Activated CD4-positive, CD25-positive, alpha-beta regulatory T cell (primary cell): ENCODE data around the gene IGSF21.
"Not testable (repeated sequence)": the region's sequence is repeated elsewhere in the genome, so short reads cannot be mapped to it uniquely, and the experiment has no call there.

ENCODE experiments used
- DNase-seq, 4 experiments: peaks; one replicate each; lab custom pipeline; 2025; lab: John Stamatoyannopoulos, UW

IGSF21 gene

GRCh38 chr1:18404460-18404859 is 296.9 kb downstream of the IGSF21 start:
- no peak for DNase-seq

GRCh38 chr1:18407166-18408045 is 299.8 kb downstream of the IGSF21 start:
- DNase-seq: no peak

DNA sequence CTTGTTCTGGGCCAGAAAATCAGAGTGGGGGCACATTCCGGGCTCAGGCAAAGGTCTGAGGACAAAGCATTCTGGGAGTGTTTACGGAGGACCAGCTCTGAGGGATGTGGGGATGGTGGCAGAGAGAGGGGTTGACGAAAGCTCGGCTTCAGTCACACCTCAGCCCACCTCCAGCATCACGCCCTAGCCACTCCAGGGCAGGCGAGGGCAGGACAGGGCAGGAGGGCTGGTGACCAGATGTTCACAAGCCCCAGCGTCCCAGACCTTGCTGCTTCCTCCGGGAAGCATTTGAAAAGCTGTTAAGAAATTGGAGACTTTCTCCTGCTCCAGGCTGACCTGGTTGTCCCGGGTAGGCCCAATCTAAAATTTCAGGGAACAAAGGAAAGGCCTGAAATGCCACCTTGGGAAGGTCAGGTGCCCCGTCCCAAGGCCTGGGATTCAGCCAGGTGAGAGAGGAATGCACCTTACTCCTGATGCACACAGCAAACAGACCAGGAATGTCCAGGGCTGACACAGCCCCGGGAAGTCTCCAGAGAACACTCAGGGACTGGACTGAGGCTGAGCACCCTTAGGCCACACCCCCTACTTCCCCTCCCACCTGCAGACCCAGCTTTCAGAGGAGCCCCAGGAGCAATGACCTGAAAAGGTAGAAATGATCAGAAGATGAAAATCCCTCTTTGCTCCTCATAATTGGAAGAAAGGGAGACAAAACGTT is 301.2 kb downstream of the IGSF21 start:
- DNase-seq: no peak

DNA sequence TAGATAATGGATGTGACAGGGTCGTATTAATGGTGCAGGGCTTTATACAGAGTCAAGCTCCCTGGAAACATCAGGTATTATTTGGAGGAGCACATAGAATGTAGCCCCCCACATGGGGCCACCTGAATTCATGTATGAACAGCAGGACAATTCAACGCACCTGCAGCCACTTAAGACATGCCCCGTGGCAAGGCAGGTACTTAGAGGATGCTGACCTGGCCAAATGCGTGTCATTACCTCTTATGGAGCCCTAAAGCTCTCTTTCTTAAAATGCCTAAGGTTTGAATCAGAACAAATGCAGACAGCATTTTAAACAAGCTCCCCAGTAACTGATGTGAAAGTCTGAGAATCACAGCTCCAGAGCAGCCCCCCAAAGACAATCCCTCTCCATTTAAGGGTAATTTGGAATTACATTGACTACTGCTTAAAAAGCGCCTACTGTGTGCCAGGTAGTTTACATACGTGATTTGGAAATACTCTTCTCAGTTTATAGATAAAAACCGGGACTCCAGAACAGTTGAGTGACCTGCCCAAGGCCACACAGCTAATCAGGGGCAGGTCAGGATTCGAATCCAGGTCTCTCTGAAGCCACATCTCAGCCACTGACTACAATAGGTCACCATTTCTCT is 302.1 kb downstream of the IGSF21 start:
- no peak for DNase-seq

DNA sequence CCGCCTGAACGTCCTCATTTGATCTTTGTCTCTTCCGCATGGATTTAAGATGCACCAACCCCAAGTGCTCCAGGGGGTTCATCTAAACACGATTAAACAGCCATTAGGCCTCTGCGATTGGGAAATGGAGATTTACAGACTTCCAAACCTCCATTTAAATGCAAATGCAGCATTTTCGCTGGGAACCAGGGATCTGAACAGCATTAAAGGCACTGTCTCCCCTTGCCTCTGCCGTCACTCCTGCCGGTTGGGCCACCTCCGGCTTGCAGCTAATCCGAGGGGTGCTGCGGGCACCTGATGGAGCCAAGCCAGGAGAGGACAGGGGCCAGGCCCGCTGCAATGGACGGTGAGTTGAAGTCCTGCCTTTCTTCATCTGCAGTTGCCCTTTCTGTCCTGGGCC is 302.8 kb downstream of the IGSF21 start:
- no peak for DNase-seq

GRCh38 chr1:18411321-18411720 is 303.7 kb downstream of the IGSF21 start:
- no peak for DNase-seq

GRCh38 chr1:18411820-18412641 is 304.4 kb downstream of the IGSF21 start:
- DNase-seq: no peak

GRCh38 chr1:18412882-18413353 is 305.3 kb downstream of the IGSF21 start:
- DNase-seq: no peak

DNA sequence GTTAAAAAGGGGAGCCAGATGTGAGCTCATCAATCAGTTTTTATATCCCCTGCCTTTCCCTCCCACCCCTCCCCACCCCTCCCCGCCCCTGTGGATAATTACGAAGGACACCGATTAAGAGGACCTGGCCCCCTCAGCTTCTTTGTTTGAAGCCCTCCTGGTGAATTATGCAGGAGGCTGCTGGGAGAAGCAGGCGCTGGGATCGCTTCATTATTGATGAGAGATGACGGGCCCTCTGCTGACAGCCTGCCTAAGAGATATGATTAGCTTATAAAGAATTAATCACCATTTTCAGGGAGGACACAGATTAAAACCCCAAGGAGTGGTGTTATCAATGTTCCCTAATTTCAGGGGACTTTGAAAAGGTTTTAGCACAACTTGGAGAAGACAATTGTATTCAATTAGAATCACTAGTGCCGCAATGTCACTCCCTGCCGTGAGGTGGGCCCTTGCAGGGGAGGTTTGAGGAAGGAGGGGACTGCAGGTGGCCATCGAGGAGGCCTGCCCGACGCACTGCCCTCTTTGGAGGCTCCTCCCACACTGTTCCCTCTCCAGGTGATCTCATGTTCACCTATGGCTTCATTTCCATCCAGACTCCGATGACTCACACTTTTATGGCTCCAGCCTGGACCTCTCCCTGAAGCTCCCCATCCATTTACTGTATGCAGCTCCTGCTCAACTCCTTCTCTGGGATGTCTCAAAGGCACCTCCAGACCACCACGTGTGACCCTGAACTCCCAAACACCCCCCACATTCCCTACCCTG is 306.1 kb downstream of the IGSF21 start:
- DNase-seq: no peak

DNA sequence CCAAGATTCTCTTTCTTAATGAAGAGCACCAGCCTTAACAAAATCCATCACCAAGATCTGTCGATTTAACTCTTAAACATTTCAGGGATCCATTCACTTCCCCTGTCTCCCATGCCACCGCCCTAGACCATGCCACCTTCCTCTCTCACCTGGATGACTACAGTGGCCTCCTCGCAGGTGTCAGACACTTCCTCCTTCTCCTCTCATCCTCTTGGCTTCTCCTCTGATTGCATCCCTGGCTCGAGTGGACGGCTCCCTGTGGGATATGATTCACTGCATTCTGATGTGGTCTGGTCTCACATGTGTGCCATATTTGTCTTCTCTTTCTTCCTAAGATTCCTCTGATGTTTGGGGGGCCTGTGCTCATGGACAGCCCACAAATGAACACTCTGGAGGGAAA is 306.7 kb downstream of the IGSF21 start:
- DNase-seq: no peak

DNA sequence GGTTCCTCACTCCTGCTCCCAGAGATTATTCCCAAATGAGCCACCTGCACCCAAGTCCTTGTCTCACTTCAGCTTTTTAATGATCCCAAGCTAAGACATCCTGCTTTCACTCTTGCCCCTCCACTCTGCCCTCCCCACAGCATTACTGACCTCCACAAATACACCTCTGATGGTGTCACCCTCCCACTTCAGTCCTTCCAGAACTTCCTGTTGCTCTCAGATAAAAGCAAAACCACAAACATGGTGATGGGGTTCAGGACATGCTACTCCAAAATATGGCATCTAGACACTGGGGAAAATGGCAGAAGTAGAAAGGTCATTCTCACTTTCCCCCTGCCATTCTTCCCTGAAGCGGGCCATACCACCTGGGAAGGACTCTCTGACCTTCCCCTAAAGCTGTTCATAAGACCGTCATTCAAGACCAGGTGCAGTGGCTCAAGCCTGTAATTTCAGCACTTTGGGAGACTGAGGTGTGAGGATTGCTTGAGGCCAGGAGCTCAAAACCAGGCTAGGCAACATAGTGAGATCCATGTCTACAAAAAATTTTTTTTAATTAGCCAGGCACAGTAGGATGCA is 307.4 kb downstream of the IGSF21 start:
- no peak for DNase-seq

DNA sequence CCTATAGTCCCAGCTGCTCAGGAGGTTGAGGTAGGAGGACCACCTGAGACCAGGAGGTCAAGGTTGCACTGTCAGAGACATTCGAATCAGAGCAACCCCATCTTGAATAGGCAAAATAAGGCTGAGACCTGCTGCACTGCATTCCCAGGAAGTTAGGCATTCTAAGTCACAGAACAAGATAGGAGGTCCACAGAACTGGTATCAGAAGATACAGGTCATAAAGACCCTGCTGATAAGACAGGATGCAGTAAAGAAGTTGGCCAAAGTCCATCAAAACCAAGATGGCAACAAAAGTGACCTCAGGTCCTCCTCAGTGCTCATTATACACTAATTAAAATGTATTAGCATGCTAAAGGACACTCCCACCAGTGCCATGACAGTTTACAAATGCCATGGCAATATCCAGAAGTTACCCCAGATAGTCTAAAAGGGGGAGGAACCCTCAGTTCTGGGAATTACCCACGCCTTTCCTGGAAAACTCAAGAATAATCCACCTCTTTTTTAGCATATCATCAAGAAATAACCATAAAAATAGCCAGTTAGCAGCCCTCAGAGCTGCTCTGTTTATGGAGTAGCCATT is 307.9 kb downstream of the IGSF21 start:
- DNase-seq: no peak

GRCh38 chr1:18416126-18416525 is 308.5 kb downstream of the IGSF21 start:
- DNase-seq: not testable (repeated sequence)

GRCh38 chr1:18417316-18418269 is 310.0 kb downstream of the IGSF21 start:
- DNase-seq: no peak

DNA sequence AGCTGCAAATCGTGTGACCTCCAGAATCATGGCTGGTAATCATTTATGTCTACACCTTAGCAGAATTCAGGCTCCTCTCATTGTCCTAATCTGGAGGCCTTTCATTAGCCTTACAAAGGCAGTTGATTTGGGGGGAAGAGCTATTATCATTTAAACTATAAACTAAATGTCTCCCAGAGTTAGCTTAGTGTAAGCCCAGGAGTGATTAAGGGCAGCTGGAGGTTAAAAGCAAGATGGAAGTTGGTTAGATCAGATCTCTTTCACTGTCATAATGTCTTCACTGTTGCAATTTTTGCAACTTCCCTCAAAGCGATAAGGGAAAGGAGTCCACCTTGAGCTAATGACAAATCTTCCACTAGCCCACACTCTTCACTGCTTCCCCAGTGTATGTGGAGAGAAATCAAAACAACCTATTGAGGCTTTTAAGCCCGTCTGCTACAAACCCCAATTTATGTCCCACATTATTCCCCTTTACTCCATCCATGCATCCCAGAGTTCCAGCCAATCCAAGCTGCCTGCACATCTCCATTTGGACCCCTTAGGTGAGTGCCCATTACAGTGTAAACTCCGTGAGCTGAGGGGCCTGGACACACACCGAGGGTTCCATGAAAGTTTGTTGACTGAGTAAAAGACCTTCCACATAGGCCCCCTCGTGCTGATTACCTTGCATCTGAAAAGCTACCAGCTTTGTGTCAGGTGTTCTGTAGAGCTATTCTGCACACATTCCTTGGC is 311.7 kb downstream of the IGSF21 start:
- no peak for DNase-seq

- DNase-seq: no peak
Measured at GRCh38 chr1:18419845-18420184, 312.2 kb downstream of the IGSF21 start.

GRCh38 chr1:18422076-18422777 is 314.6 kb downstream of the IGSF21 start:
- DNase-seq: no peak

DNA sequence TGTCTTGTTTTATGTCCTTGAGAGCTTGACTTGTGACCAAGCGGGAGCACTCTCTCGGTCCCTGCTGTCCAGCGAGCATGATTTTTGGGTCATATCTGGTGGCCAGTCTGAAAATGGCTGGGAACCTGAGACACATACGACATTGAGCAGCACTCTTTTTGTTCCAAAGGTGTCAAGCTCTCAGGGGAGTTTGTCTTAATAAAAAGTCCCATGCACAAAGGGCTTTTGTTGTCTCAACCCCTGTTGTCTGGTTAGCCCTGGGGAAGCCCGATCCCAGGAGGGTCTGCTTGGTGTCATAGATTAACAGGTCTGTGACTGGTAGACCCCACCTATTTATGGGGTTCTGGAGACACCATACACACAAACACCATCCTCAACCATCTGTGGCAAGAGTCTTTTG is 315.4 kb downstream of the IGSF21 start:
- DNase-seq: no peak
